Measurements from ENCODE around the gene OR5AP2. TPM values are rescaled to one million over a fixed set of nuclear protein-coding genes. Genes with fewer than 3 reads are reported as not detected.
"Not testable (repeated sequence)": the region's sequence is repeated elsewhere in the genome, so short reads cannot be mapped to it uniquely, and the experiment has no call there.

OR5AP2 gene
- total RNA-seq, result under 1 TPM in 2 of 8 experiments, not detected in 6; 0.11 to 0.90 TPM

DNA sequence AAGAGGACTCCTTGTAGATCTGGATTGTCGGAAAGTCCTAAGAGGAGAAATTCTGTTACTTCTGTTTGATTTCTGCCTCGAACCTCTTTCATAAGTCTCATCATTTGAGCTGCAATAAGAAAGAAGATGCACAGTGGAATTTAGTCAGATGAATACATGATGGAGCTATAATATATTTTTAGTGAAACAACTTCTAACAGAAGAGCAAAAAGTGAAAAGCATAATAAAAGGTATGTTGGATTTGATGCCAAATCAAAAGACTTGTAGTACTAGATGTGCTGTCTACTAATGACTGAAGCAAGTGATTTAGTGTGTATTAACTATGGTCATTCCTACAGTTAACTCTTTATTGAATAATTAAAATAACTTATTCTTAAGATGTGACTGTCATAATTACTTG, at the start of gene OR5AP2:
Gene OR5AP2 (minus strand): TSS at position 101 of the 400 bp plus-strand sequence. CDS start 0 bp downstream, at position 101.
- no peak for ATAC-seq (replicated peaks in 6 of 8)
- Histone ChIP-seq H3K4me1 (replicated peaks in 1 of 2) (no peaks in the 10 kb centered on the region), H3K4me3 (no peak within 1 kb of the TSS), H3K27ac (no peak within 1 kb of the TSS)
- in situ Hi-C loops (cut with MboI; ENCODE audit: low pct_unique_long_range_greater_than_20kb in 2 of 9, low sequenced_read_pairs in 9 of 9, unreplicated experiment in 9 of 9), result loop anchor here in 1 of 9 experiments (25.0 kb wide), 1 partner anchor 145 kb away; no protein-coding TSS in a partner anchor
- WGBS, 10 experiments, result 0 to 100% (median 68%) methylated on average over 1 to 2 of the region's 2 CpGs; no CpG with 5 or more reads in 1 of the 10 experiments

- in situ Hi-C loops (cut with MboI; ENCODE audit: low pct_unique_long_range_greater_than_20kb in 2 of 9, low sequenced_read_pairs in 9 of 9, unreplicated experiment in 9 of 9), result loop anchor here in 1 of 9 experiments (25.0 kb wide), 1 partner anchor 104 kb away; the partner anchor contains the start of gene OR5M10
- WGBS, 10 experiments, result 0 to 100% (median 72%) methylated on average over 1 to 3 of the region's 3 CpGs; no CpG with 5 or more reads in 2 of the 10 experiments
These were observed 48.9 kb upstream of the OR5AP2 start for GRCh38 chr11:56691179-56691578.

GRCh38 chr11:56688554-56689100, 46.4 kb upstream of the OR5AP2 start:
- in situ Hi-C loops (cut with MboI; ENCODE audit: low pct_unique_long_range_greater_than_20kb in 2 of 9, low sequenced_read_pairs in 9 of 9, unreplicated experiment in 9 of 9), result loop anchor here in 1 of 9 experiments (25.0 kb wide), 1 partner anchor 101 kb away; the partner anchor contains the start of gene OR5M10
- WGBS, 10 experiments, result 0 to 100% (median 82%) methylated on average over 1 of the region's 1 CpG; no CpG with 5 or more reads in 1 of the 10 experiments
- no peak for ATAC-seq (replicated peaks in 6 of 8)
- H3K4me1 ChIP-seq (replicated peaks in 1 of 2), result no peaks in the 10 kb centered on the region
- no peak overlapping the region for H3K4me3 ChIP-seq
- H3K27ac ChIP-seq, result no peak overlapping the region

More at GRCh38 chr11:56691179-56691578, 48.9 kb upstream of the OR5AP2 start:
- not testable (repeated sequence) for ATAC-seq (replicated peaks in 6 of 8); H3K4me3 ChIP-seq; H3K27ac ChIP-seq; H3K4me1 ChIP-seq (replicated peaks in 1 of 2)

- Histone ChIP-seq H3K4me3 (no peak overlapping the region), H3K27ac (no peak overlapping the region), H3K4me1 (replicated peaks in 1 of 2) (no peaks in the 10 kb centered on the region)
- ATAC-seq (replicated peaks in 6 of 8), result no peak
- in situ Hi-C loops (cut with MboI; ENCODE audit: low pct_unique_long_range_greater_than_20kb in 2 of 9, low sequenced_read_pairs in 9 of 9, unreplicated experiment in 9 of 9), result no loop called here
- 0 to 100% (median 75%) methylated on average over 1 to 2 of the region's 2 CpGs for WGBS, 10 experiments
These were observed 28.7 kb upstream of the OR5AP2 start for GRCh38 chr11:56670984-56671383.

DNA sequence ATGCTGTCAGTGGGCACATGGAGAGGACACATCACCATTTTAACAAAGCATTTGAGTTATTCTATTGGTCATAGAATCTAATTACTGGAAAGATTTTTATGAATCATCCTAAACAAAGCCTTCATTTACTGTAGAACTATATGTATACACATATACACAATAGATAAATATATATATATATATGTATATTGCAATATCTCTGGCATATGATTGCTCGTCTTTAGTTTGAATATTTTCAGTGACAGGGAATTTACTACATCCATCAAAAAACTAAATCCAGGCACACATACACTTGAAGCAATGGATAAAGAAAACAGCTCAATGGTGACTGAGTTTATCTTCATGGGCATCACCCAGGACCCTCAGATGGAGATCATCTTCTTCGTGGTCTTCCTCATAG, 21.1 kb upstream of the OR5AP2 start, which contains the start of gene OR5AR1:
Gene OR5AR1 (plus strand): TSS at position 301 of the 400 bp plus-strand sequence. CDS start 0 bp downstream, at position 301.
- Histone ChIP-seq H3K4me1 (replicated peaks in 1 of 2) (peaks cover 0 to 4% of the 10 kb centered on the region in 2 donors), H3K27ac (no peak within 1 kb of the TSS), H3K4me3 (no peak within 1 kb of the TSS)
- in situ Hi-C loops (cut with MboI; ENCODE audit: low pct_unique_long_range_greater_than_20kb in 2 of 9, low sequenced_read_pairs in 9 of 9, unreplicated experiment in 9 of 9), result no loop called here
- ATAC-seq (replicated peaks in 6 of 8), result no peak
- 0 to 100% (median 61%) methylated on average over 1 to 2 of the region's 2 CpGs; no CpG with 5 or more reads in 2 of the 10 experiments for WGBS, 10 experiments

DNA sequence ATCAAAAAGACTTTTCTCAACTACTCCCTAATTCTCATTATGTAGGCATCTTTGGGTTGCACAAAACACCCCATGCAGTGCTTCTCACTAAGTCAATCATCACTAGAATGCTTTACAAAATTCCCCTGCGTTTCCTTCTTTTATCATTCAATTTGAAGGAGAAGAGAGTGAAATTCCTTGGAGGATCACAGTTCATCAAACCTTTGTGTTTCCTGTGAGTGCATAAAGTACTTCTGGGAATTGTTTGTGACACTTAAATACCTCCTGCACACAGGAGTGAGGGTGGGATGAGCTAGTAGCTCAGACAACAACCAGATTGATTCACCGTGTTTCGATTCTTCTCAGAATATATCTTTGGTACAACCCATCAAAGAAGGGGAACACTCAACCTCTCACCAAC, 17.5 kb upstream of the OR5AP2 start:
- Histone ChIP-seq H3K27ac (no peak overlapping the region), H3K4me1 (replicated peaks in 1 of 2) (peaks cover 0 to 4% of the 10 kb centered on the region in 2 donors), H3K4me3 (no peak overlapping the region)
- no peak for ATAC-seq (replicated peaks in 6 of 8)
- WGBS, 10 experiments, result 0 to 40% (median 0%) methylated on average over 1 to 3 of the region's 3 CpGs; no CpG with 5 or more reads in 1 of the 10 experiments
- in situ Hi-C loops (cut with MboI; ENCODE audit: low pct_unique_long_range_greater_than_20kb in 2 of 9, low sequenced_read_pairs in 9 of 9, unreplicated experiment in 9 of 9), result no loop called here

DNA sequence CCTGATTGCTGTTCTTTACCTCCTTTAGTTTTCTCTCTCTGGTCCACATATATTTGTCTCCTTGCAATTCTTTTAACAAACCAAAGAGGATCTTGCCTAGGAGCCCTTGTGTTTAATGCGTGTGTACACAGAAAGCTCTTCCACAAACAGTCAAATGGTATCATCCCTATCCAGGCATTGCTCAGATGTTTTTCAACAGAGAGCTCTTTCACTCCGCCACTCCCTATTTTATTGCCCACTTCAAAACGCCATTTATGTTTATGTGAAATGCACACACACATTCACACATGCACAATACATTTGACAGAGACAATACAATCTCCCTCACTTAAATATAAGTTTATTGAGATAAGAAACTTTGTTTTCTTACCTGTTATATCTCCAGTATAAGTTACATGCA, 4.7 kb downstream of the OR5AP2 start:
- H3K4me3 ChIP-seq, result no peak overlapping the region
- no peak for ATAC-seq (replicated peaks in 6 of 8)
- no peaks in the 10 kb centered on the region for H3K4me1 ChIP-seq (replicated peaks in 1 of 2)
- in situ Hi-C loops (cut with MboI; ENCODE audit: low pct_unique_long_range_greater_than_20kb in 2 of 9, low sequenced_read_pairs in 9 of 9, unreplicated experiment in 9 of 9), result loop anchor here in 1 of 9 experiments (25.0 kb wide), 1 partner anchor 150 kb away; no protein-coding TSS in a partner anchor
- H3K27ac ChIP-seq, result no peak overlapping the region
- 11 to 93% (median 73%) methylated on average over 2 to 3 of the region's 3 CpGs; no CpG with 5 or more reads in 1 of the 10 experiments for WGBS, 10 experiments

GRCh38 chr11:56636861-56637260, 5.4 kb downstream of the OR5AP2 start:
- no peak overlapping the region for H3K27ac ChIP-seq
- WGBS, 10 experiments, result 0 to 90% (median 80%) methylated on average over 1 to 2 of the region's 2 CpGs; no CpG with 5 or more reads in 1 of the 10 experiments
- no peak overlapping the region for H3K4me3 ChIP-seq
- in situ Hi-C loops (cut with MboI; ENCODE audit: low pct_unique_long_range_greater_than_20kb in 2 of 9, low sequenced_read_pairs in 9 of 9, unreplicated experiment in 9 of 9), result loop anchor here in 1 of 9 experiments (25.0 kb wide), 1 partner anchor 150 kb away; no protein-coding TSS in a partner anchor
- ATAC-seq (replicated peaks in 6 of 8), result no peak
- no peaks in the 10 kb centered on the region for H3K4me1 ChIP-seq (replicated peaks in 1 of 2)

- WGBS, 10 experiments, result 0 to 100% (median 38%) methylated on average over 1 to 2 of the region's 2 CpGs; no CpG with 5 or more reads in 1 of the 10 experiments
- in situ Hi-C loops (cut with MboI; ENCODE audit: low pct_unique_long_range_greater_than_20kb in 2 of 9, low sequenced_read_pairs in 9 of 9, unreplicated experiment in 9 of 9), result loop anchor here in 1 of 9 experiments (25.0 kb wide), 1 partner anchor 155 kb away; no protein-coding TSS in a partner anchor
- Histone ChIP-seq H3K4me3 (no peak overlapping the region), H3K27ac (no peak overlapping the region), H3K4me1 (replicated peaks in 1 of 2) (no peaks in the 10 kb centered on the region)
- peak in 2 of 8 experiments; percentile 53 to 72 for ATAC-seq (replicated peaks in 6 of 8)
These were observed 9.9 kb downstream of the OR5AP2 start for GRCh38 chr11:56632329-56632728.

DNA sequence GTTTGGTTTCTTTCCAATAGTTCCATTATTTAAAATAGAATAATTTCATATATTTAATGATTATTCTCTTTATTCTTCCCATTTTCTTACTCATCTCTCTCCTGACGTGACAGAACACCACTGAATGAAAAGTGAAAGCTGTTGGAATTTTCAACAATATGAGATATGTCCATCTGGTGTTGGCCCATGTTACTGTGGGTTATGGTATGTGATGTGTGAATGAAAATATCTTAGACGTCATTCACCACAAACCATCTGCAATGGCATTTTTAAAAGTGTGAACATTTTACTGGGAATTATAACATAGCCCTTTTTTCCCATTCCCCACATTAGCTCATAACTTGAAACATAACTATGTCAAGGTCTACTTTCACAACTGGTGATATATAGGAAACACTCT, 16.3 kb downstream of the OR5AP2 start:
- ATAC-seq (replicated peaks in 6 of 8), result no peak
- Histone ChIP-seq H3K27ac (no peak overlapping the region), H3K4me1 (replicated peaks in 1 of 2) (no peaks in the 10 kb centered on the region), H3K4me3 (no peak overlapping the region)
- in situ Hi-C loops (cut with MboI; ENCODE audit: low pct_unique_long_range_greater_than_20kb in 2 of 9, low sequenced_read_pairs in 9 of 9, unreplicated experiment in 9 of 9), result loop anchor here in 2 of 9 experiments (10.0 to 25.0 kb wide), 2 partner anchors 149 to 161 kb away; no protein-coding TSS in a partner anchor
- WGBS, 10 experiments, result 5 to 100% (median 71%) methylated on average over 1 to 2 of the region's 2 CpGs; no CpG with 5 or more reads in 1 of the 10 experiments

DNA sequence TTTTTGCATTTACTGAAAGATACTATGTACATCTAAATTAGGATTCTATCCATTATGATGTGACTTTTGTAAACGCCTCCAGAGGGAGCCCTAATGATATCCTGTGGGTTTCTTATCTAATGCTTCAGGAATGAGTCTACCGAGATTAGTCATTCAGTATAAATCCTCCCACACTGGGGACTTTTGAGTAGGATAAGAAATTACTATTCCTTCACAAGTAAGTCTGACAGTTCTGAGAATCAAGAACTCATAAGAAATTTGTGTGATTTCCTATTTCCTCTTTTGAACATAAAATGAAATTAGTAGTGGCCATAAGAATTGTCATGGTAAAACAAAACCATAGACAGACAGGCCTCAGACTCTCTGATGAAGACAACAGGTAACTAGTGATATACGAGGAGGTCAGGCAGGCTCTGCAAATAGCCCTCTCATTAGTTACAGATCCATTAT, 17.6 kb downstream of the OR5AP2 start:
- WGBS, 10 experiments, result 0 to 28% (median 13%) methylated on average over 1 to 3 of the region's 3 CpGs
- in situ Hi-C loops (cut with MboI; ENCODE audit: low pct_unique_long_range_greater_than_20kb in 2 of 9, low sequenced_read_pairs in 9 of 9, unreplicated experiment in 9 of 9), result loop anchor here in 2 of 9 experiments (10.0 to 25.0 kb wide), 2 partner anchors 150 to 163 kb away; no protein-coding TSS in a partner anchor
- no peak overlapping the region for H3K4me3 ChIP-seq
- no peak overlapping the region for H3K27ac ChIP-seq
- ATAC-seq (replicated peaks in 6 of 8), result peak in 5 of 8 experiments; percentile 44 to 96 (median 91)
- no peaks in the 10 kb centered on the region for H3K4me1 ChIP-seq (replicated peaks in 1 of 2)

- no peak for ATAC-seq (replicated peaks in 6 of 8)
- no peaks in the 10 kb centered on the region for H3K4me1 ChIP-seq (replicated peaks in 1 of 2)
- no peak overlapping the region for H3K4me3 ChIP-seq
- 0 to 100% (median 66%) methylated on average over 1 of the region's 1 CpG; no CpG with 5 or more reads in 2 of the 10 experiments for WGBS, 10 experiments
- in situ Hi-C loops (cut with MboI; ENCODE audit: low pct_unique_long_range_greater_than_20kb in 2 of 9, low sequenced_read_pairs in 9 of 9, unreplicated experiment in 9 of 9), result no loop called here
- H3K27ac ChIP-seq, result no peak overlapping the region
These were observed 31.1 kb downstream of the OR5AP2 start for GRCh38 chr11:56611174-56611573.

GRCh38 chr11:56592088-56592717, 50.0 kb downstream of the OR5AP2 start:
- H3K27ac ChIP-seq; H3K4me1 ChIP-seq (replicated peaks in 1 of 2); H3K4me3 ChIP-seq; ATAC-seq (replicated peaks in 6 of 8): not testable (repeated sequence)
- in situ Hi-C loops (cut with MboI; ENCODE audit: low pct_unique_long_range_greater_than_20kb in 2 of 9, low sequenced_read_pairs in 9 of 9, unreplicated experiment in 9 of 9), result loop anchor here in 1 of 9 experiments (25.0 kb wide), 1 partner anchor 95 kb away; the partner anchor contains the start of gene OR9G1
- WGBS, 10 experiments, result 70 to 100% (median 83%) methylated on average over 1 to 6 of the region's 20 CpGs; no CpG with 5 or more reads in 3 of the 10 experiments
